Measurements from ENCODE around the gene AGBL1. TPM values are rescaled to one million over a fixed set of nuclear protein-coding genes. Genes with fewer than 3 reads are reported as not detected.

AGBL1 gene
- polyA plus RNA-seq, 4 donors = 0.01 to 0.04 TPM; not detected in 2

- no peak for FAIRE-seq
- 68 to 74% (median 72%) methylated on average over 2 of the region's 2 CpGs for WGBS, 3 donors
- no peaks in the 10 kb centered on the region for H3K4me1 ChIP-seq (ENCODE audit: control insufficient read depth in 3 of 3, insufficient read depth in 2 of 3, low read depth in 1 of 3, low read length in 2 of 3)
Measured at GRCh38 chr15:86846036-86846435, 766.4 kb downstream of the AGBL1 start.

GRCh38 chr15:86849136-86849535 is 769.5 kb downstream of the AGBL1 start:
- Histone ChIP-seq H3K4me1 (ENCODE audit: control insufficient read depth in 3 of 3, insufficient read depth in 2 of 3, low read depth in 1 of 3, low read length in 2 of 3) (peaks cover 0 to 3% (median 0%) of the 10 kb centered on the region in 3 donors), H3K27ac (ENCODE audit: low read depth in 1 of 3, low read length in 2 of 3) (no peak overlapping the region), H3K36me3 (ENCODE audit: control insufficient read depth in 3 of 3, insufficient read depth in 2 of 3, low read depth in 1 of 3, low read length in 3 of 3) (no peaks in the 10 kb centered on the region), H3K4me3 (ENCODE audit: low read depth in 1 of 3, low read length in 3 of 3) (no peak overlapping the region), H3K27me3 (ENCODE audit: control insufficient read depth in 3 of 3, insufficient read depth in 3 of 3, low read length in 3 of 3) (no peaks in the 10 kb centered on the region), H3K9me3 (ENCODE audit: control insufficient read depth in 2 of 2, insufficient read depth in 1 of 2, low read depth in 1 of 2, low read length in 1 of 2) (no peaks in the 10 kb centered on the region)
- FAIRE-seq = no peak
- 89 to 95% (median 92%) methylated on average over 5 of the region's 5 CpGs for WGBS, 3 donors
- no peak for DNase-seq

More at GRCh38 chr15:86846036-86846435, 766.4 kb downstream of the AGBL1 start:
- no peaks in the 10 kb centered on the region for H3K36me3 ChIP-seq (ENCODE audit: control insufficient read depth in 3 of 3, insufficient read depth in 2 of 3, low read depth in 1 of 3, low read length in 3 of 3)
- no peaks in the 10 kb centered on the region for H3K27me3 ChIP-seq (ENCODE audit: control insufficient read depth in 3 of 3, insufficient read depth in 3 of 3, low read length in 3 of 3)
- no peak overlapping the region for H3K4me3 ChIP-seq (ENCODE audit: low read depth in 1 of 3, low read length in 3 of 3)
- H3K27ac ChIP-seq (ENCODE audit: low read depth in 1 of 3, low read length in 2 of 3) = no peak overlapping the region
- no peak for DNase-seq
- H3K9me3 ChIP-seq (ENCODE audit: control insufficient read depth in 2 of 2, insufficient read depth in 1 of 2, low read depth in 1 of 2, low read length in 1 of 2) = no peaks in the 10 kb centered on the region

- peak in 1 of 2 donors; percentile 48 for DNase-seq
- 87 to 89% (median 88%) methylated on average over 6 of the region's 6 CpGs for WGBS, 3 donors
Measured at GRCh38 chr15:86849558-86850285, 770.1 kb downstream of the AGBL1 start.

GRCh38 chr15:86850939-86851338 is 771.3 kb downstream of the AGBL1 start:
- Histone ChIP-seq H3K9me3 (ENCODE audit: control insufficient read depth in 2 of 2, insufficient read depth in 1 of 2, low read depth in 1 of 2, low read length in 1 of 2) (no peaks in the 10 kb centered on the region), H3K36me3 (ENCODE audit: control insufficient read depth in 3 of 3, insufficient read depth in 2 of 3, low read depth in 1 of 3, low read length in 3 of 3) (no peaks in the 10 kb centered on the region), H3K4me3 (ENCODE audit: low read depth in 1 of 3, low read length in 3 of 3) (no peak overlapping the region), H3K27me3 (ENCODE audit: control insufficient read depth in 3 of 3, insufficient read depth in 3 of 3, low read length in 3 of 3) (no peaks in the 10 kb centered on the region), H3K4me1 (ENCODE audit: control insufficient read depth in 3 of 3, insufficient read depth in 2 of 3, low read depth in 1 of 3, low read length in 2 of 3) (peaks cover 0 to 3% (median 0%) of the 10 kb centered on the region in 3 donors), H3K27ac (ENCODE audit: low read depth in 1 of 3, low read length in 2 of 3) (no peak overlapping the region)
- 79 to 95% (median 86%) methylated on average over 1 of the region's 1 CpG for WGBS, 3 donors
- FAIRE-seq = no peak
- DNase-seq = no peak

More at GRCh38 chr15:86849558-86850285, 770.1 kb downstream of the AGBL1 start:
- Histone ChIP-seq H3K27ac (ENCODE audit: low read depth in 1 of 3, low read length in 2 of 3) (no peak overlapping the region), H3K9me3 (ENCODE audit: control insufficient read depth in 2 of 2, insufficient read depth in 1 of 2, low read depth in 1 of 2, low read length in 1 of 2) (no peaks in the 10 kb centered on the region), H3K27me3 (ENCODE audit: control insufficient read depth in 3 of 3, insufficient read depth in 3 of 3, low read length in 3 of 3) (no peaks in the 10 kb centered on the region), H3K36me3 (ENCODE audit: control insufficient read depth in 3 of 3, insufficient read depth in 2 of 3, low read depth in 1 of 3, low read length in 3 of 3) (no peaks in the 10 kb centered on the region), H3K4me3 (ENCODE audit: low read depth in 1 of 3, low read length in 3 of 3) (no peak overlapping the region), H3K4me1 (ENCODE audit: control insufficient read depth in 3 of 3, insufficient read depth in 2 of 3, low read depth in 1 of 3, low read length in 2 of 3) (peaks cover 0 to 3% (median 0%) of the 10 kb centered on the region in 3 donors)
- no peak for FAIRE-seq

GRCh38 chr15:86852741-86853140 is 773.1 kb downstream of the AGBL1 start:
- FAIRE-seq = no peak

GRCh38 chr15:86854176-86854575 is 774.5 kb downstream of the AGBL1 start:
- H3K36me3 ChIP-seq (ENCODE audit: control insufficient read depth in 3 of 3, insufficient read depth in 2 of 3, low read depth in 1 of 3, low read length in 3 of 3) = no peaks in the 10 kb centered on the region
- H3K9me3 ChIP-seq (ENCODE audit: control insufficient read depth in 2 of 2, insufficient read depth in 1 of 2, low read depth in 1 of 2, low read length in 1 of 2) = no peaks in the 10 kb centered on the region
- peaks cover 0 to 3% (median 0%) of the 10 kb centered on the region in 3 donors for H3K4me1 ChIP-seq (ENCODE audit: control insufficient read depth in 3 of 3, insufficient read depth in 2 of 3, low read depth in 1 of 3, low read length in 2 of 3)
- DNase-seq (no peak), FAIRE-seq (no peak)
- H3K4me3 ChIP-seq (ENCODE audit: low read depth in 1 of 3, low read length in 3 of 3) = no peak overlapping the region
- WGBS, 3 donors = 76 to 92% (median 84%) methylated on average over 1 of the region's 1 CpG
- no peaks in the 10 kb centered on the region for H3K27me3 ChIP-seq (ENCODE audit: control insufficient read depth in 3 of 3, insufficient read depth in 3 of 3, low read length in 3 of 3)
- no peak overlapping the region for H3K27ac ChIP-seq (ENCODE audit: low read depth in 1 of 3, low read length in 2 of 3)

More at GRCh38 chr15:86852741-86853140, 773.1 kb downstream of the AGBL1 start:
- no peak for DNase-seq
- Histone ChIP-seq H3K27me3 (ENCODE audit: control insufficient read depth in 3 of 3, insufficient read depth in 3 of 3, low read length in 3 of 3) (no peaks in the 10 kb centered on the region), H3K4me1 (ENCODE audit: control insufficient read depth in 3 of 3, insufficient read depth in 2 of 3, low read depth in 1 of 3, low read length in 2 of 3) (peaks cover 0 to 3% (median 0%) of the 10 kb centered on the region in 3 donors), H3K4me3 (ENCODE audit: low read depth in 1 of 3, low read length in 3 of 3) (no peak overlapping the region), H3K9me3 (ENCODE audit: control insufficient read depth in 2 of 2, insufficient read depth in 1 of 2, low read depth in 1 of 2, low read length in 1 of 2) (no peaks in the 10 kb centered on the region), H3K27ac (ENCODE audit: low read depth in 1 of 3, low read length in 2 of 3) (no peak overlapping the region), H3K36me3 (ENCODE audit: control insufficient read depth in 3 of 3, insufficient read depth in 2 of 3, low read depth in 1 of 3, low read length in 3 of 3) (no peaks in the 10 kb centered on the region)
- 35 to 68% (median 35%) methylated on average over 2 of the region's 2 CpGs for WGBS, 3 donors

GRCh38 chr15:86855307-86856291 is 775.9 kb downstream of the AGBL1 start:
- Histone ChIP-seq H3K36me3 (ENCODE audit: control insufficient read depth in 3 of 3, insufficient read depth in 2 of 3, low read depth in 1 of 3, low read length in 3 of 3) (no peaks in the 10 kb centered on the region), H3K27ac (ENCODE audit: low read depth in 1 of 3, low read length in 2 of 3) (no peak overlapping the region), H3K27me3 (ENCODE audit: control insufficient read depth in 3 of 3, insufficient read depth in 3 of 3, low read length in 3 of 3) (no peaks in the 10 kb centered on the region), H3K4me1 (ENCODE audit: control insufficient read depth in 3 of 3, insufficient read depth in 2 of 3, low read depth in 1 of 3, low read length in 2 of 3) (peaks cover 0 to 3% (median 0%) of the 10 kb centered on the region in 3 donors), H3K9me3 (ENCODE audit: control insufficient read depth in 2 of 2, insufficient read depth in 1 of 2, low read depth in 1 of 2, low read length in 1 of 2) (no peaks in the 10 kb centered on the region), H3K4me3 (ENCODE audit: low read depth in 1 of 3, low read length in 3 of 3) (no peak overlapping the region)
- WGBS, 3 donors = 61 to 78% (median 74%) methylated on average over 8 of the region's 8 CpGs
- no peak for FAIRE-seq
- DNase-seq = no peak

- Histone ChIP-seq H3K27me3 (ENCODE audit: control insufficient read depth in 3 of 3, insufficient read depth in 3 of 3, low read length in 3 of 3) (no peaks in the 10 kb centered on the region), H3K36me3 (ENCODE audit: control insufficient read depth in 3 of 3, insufficient read depth in 2 of 3, low read depth in 1 of 3, low read length in 3 of 3) (no peaks in the 10 kb centered on the region), H3K4me1 (ENCODE audit: control insufficient read depth in 3 of 3, insufficient read depth in 2 of 3, low read depth in 1 of 3, low read length in 2 of 3) (peaks cover 0 to under 1% (median 0%) of the 10 kb centered on the region in 3 donors), H3K27ac (ENCODE audit: low read depth in 1 of 3, low read length in 2 of 3) (no peak overlapping the region), H3K9me3 (ENCODE audit: control insufficient read depth in 2 of 2, insufficient read depth in 1 of 2, low read depth in 1 of 2, low read length in 1 of 2) (no peaks in the 10 kb centered on the region), H3K4me3 (ENCODE audit: low read depth in 1 of 3, low read length in 3 of 3) (no peak overlapping the region)
- no peak for FAIRE-seq
- 86 to 89% (median 87%) methylated on average over 4 of the region's 4 CpGs for WGBS, 3 donors
- no peak for DNase-seq
Measured at GRCh38 chr15:86857701-86858100, 778.0 kb downstream of the AGBL1 start.
